Coronary artery (tissue), 2 donors: ENCODE measurements around the gene CHST9.

Experiments
- DNase-seq: peaks from one replicate; pipeline ENCODE4 v3.0.0-alpha.2; 2017; ENCODE audit warnings: low spot score
- H3K27ac ChIP-seq, 2 donors: fragments of 200-600 bp; sonication (generic); one replicate each; pipeline ENCODE4 v1.5.1; 2016 to 2019
- H3K4me3 ChIP-seq: fragments of 200-600 bp; sonication (generic); 2 replicates; pipeline ENCODE4 v1.5.1; 2016; ENCODE audit warnings: mild to moderate bottlenecking, moderate library complexity
- TF ChIP-seq, protein P1 (sequence below): fragments of 200-600 bp; sonication (generic); IDR thresholded peaks from one replicate; pipeline ENCODE4 v1.5.1; 2019; ENCODE audit warnings: antibody characterized with exemption

Gene CHST9

DNA sequence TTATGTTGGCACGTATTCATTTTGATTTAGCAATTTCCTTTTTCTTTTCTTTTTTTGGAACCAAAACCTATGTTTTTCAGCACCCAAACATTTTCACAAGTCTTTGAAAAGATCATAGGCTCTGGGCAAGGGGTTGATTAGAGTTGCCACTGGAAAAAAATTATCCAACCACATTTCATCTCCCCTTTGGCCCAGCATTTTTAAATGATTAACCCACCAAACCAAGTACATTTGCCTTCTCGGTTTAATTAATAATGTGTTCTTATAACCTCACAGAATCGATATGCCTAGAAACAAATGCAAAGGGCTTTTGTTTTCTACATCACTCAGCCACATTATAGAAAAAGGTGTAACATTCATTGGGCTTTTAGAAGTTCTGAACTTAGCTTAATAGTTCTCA lies 66.1 kb downstream of the CHST9 start:
- DNase-seq = no peak
- no peak overlapping the region for H3K4me3 ChIP-seq
- H3K27ac ChIP-seq = no peak overlapping the region
- TF ChIP-seq, protein P1, sequence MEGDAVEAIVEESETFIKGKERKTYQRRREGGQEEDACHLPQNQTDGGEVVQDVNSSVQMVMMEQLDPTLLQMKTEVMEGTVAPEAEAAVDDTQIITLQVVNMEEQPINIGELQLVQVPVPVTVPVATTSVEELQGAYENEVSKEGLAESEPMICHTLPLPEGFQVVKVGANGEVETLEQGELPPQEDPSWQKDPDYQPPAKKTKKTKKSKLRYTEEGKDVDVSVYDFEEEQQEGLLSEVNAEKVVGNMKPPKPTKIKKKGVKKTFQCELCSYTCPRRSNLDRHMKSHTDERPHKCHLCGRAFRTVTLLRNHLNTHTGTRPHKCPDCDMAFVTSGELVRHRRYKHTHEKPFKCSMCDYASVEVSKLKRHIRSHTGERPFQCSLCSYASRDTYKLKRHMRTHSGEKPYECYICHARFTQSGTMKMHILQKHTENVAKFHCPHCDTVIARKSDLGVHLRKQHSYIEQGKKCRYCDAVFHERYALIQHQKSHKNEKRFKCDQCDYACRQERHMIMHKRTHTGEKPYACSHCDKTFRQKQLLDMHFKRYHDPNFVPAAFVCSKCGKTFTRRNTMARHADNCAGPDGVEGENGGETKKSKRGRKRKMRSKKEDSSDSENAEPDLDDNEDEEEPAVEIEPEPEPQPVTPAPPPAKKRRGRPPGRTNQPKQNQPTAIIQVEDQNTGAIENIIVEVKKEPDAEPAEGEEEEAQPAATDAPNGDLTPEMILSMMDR = no peak

GRCh38 chr18:27114842-27115241 lies 70.3 kb downstream of the CHST9 start:
- TF ChIP-seq, protein P1 = no peak

DNA sequence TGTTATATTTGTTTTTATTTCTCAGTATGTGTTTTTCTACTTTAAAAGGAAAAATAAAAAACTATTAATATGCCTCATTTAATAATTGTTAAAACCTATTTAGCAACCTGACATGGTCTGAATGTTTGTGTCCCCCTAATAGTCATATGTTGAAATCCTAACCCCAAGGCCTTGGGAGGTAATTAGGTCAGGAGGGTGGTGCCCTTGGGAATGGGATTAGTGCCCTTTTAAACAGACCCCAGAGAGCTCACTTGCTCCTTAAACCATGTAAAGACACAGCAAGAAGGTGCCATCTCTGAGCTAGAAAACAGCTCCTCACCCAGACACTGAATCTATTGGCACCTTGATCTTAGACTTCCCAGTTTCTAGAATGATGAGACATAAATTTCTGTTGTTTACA lies 71.8 kb downstream of the CHST9 start:
- TF ChIP-seq, protein P1 = no peak
- DNase-seq = no peak
- H3K4me3 ChIP-seq = no peak overlapping the region
- no peak overlapping the region for H3K27ac ChIP-seq

More at GRCh38 chr18:27114842-27115241, 70.3 kb downstream of the CHST9 start:
- no peak overlapping the region for H3K4me3 ChIP-seq
- DNase-seq = no peak
- H3K27ac ChIP-seq = no peak overlapping the region

DNA sequence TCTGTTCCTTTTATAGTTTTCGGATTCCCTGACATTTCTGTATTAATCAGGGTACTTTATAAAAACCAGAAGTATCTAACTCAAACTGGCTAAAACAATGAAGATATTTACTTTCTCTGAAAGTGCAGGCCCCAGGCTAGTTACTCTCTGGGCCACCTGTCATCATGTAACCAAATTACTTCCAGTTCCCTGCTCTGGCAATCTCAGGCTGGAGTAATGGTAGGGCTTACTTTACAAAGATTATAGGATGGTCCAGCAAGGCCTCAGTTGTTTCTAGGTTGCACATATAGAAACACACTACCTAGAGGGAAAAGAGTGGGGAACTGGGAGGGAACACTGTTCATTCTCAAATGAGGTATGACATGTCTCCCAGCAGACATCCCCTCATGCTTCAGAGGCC lies 74.8 kb downstream of the CHST9 start:
- Histone ChIP-seq H3K4me3 (no peak overlapping the region), H3K27ac (no peak overlapping the region)
- DNase-seq = no peak
- TF ChIP-seq, protein P1 = no peak

GRCh38 chr18:27109451-27109850 lies 75.7 kb downstream of the CHST9 start:
- Histone ChIP-seq H3K4me3 (no peak overlapping the region), H3K27ac (no peak overlapping the region)
- no peak for DNase-seq
- TF ChIP-seq, protein P1 = no peak

- H3K4me3 ChIP-seq = no peak overlapping the region
Observed at GRCh38 chr18:27108842-27109241, 76.3 kb downstream of the CHST9 start.

GRCh38 chr18:27104743-27105142 lies 80.4 kb downstream of the CHST9 start:
- TF ChIP-seq, protein P1 = no peak
- Histone ChIP-seq H3K4me3 (no peak overlapping the region), H3K27ac (no peak overlapping the region)
- no peak for DNase-seq

More at GRCh38 chr18:27108842-27109241, 76.3 kb downstream of the CHST9 start:
- H3K27ac ChIP-seq = no peak overlapping the region
- TF ChIP-seq, protein P1 = no peak
- no peak for DNase-seq
